Measurements from ENCODE around the gene SETBP1.

Gene SETBP1

DNA sequence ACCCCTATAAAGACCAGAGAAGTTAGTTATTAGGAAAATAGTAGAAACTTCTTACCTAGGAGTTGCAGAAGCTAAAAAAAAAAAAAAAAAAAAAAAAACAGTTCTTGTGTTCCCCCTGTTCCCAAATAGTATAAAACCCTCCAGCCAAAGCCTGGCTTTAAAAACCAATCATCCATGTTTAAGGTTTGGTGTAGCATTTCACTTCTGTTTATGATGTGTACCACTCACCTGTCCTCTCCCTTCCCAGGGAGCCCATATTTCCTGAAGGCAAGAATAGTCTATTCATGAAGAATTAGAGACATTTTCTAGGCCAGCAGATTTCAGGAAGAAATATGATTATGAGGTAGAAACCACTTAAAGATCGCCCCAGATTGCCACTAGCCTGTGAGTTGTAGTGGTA lies 273.6 kb downstream of the SETBP1 start:
- TF ChIP-seq, protein P1, sequence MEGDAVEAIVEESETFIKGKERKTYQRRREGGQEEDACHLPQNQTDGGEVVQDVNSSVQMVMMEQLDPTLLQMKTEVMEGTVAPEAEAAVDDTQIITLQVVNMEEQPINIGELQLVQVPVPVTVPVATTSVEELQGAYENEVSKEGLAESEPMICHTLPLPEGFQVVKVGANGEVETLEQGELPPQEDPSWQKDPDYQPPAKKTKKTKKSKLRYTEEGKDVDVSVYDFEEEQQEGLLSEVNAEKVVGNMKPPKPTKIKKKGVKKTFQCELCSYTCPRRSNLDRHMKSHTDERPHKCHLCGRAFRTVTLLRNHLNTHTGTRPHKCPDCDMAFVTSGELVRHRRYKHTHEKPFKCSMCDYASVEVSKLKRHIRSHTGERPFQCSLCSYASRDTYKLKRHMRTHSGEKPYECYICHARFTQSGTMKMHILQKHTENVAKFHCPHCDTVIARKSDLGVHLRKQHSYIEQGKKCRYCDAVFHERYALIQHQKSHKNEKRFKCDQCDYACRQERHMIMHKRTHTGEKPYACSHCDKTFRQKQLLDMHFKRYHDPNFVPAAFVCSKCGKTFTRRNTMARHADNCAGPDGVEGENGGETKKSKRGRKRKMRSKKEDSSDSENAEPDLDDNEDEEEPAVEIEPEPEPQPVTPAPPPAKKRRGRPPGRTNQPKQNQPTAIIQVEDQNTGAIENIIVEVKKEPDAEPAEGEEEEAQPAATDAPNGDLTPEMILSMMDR (conservative IDR thresholded peaks at IDR 0.05): no peak
- no peak overlapping the region for H3K27ac ChIP-seq

DNA sequence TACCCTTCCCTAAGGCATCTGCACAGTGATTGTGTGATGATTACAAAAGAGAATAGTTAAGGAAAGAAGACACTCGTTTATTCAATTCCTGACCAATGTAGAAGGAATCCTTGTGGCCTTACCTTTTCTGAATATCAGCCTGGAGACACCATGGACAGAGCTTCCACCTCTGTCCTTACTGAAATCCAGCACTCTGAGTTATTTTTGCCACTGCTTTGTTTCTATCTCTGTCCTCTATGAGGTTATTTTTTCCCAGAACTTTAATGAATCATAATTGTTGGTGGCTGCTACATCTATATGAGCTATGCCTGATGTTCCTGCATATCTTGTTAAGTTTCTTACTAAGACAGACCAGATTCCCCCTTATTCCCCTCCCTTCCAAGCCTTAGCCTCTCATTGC lies 275.1 kb downstream of the SETBP1 start:
- no peak overlapping the region for H3K27ac ChIP-seq
- TF ChIP-seq, protein P1 (conservative IDR thresholded peaks at IDR 0.05): no peak

DNA sequence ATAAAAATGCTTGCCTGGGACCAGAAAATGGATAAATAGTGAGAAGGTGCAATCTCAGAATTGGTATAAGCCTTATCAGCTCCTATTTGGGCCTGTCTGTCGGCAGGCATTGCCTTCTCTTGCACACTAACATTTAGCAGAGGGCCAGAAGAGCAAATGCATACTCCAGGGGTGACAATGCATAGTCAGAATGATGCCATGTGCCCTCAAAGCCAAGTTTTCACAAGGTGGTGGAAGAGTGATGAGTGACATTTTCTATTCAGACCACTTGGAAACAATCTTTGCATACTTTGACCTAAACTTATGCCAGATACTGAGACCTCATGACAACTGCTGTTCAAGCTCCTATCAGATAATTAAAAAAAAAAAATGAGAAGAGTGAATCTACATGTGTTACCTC lies 276.3 kb downstream of the SETBP1 start:
- TF ChIP-seq, protein P1 (conservative IDR thresholded peaks at IDR 0.05): no peak
- H3K27ac ChIP-seq: no peak overlapping the region

DNA sequence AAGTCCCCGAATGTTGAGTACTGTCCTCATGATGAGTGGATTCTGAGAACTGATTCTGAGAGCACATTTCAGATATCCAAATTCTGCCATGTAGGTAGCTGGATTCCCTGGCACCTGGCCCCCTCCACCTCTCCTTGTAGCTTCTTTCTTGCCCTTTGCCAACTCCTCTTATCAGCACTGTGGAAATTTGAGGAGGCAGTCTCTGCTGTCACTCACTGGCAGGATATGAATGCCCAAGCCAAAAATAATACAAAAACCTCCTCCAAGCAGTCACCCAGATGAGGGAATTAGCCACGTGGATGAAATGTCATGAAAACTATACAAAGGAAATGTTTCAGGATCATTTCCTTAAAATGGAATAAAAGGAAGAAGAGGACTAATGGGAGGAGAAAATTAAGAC lies 276.8 kb downstream of the SETBP1 start:
- H3K27ac ChIP-seq: no peak overlapping the region
- TF ChIP-seq, protein P1 (conservative IDR thresholded peaks at IDR 0.05): no peak

DNA sequence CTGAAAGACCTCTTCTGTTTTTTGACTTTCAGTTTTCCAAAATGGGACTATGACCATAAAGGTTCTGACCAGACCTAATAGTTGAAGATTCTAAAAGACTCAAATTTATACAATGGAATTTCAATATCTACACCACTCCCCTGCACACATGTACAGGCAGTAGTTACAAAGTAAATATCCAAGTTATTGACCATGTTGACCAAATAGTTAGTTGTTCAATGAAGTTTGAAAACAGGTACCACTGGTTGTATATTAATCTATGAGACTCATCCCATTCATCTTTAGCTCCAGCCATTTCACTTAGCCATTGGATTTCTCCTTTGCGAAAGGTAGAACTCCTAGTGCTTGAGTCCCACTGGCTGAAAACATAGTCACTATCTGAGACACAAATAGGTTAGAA lies 277.4 kb downstream of the SETBP1 start:
- TF ChIP-seq, protein P1 (conservative IDR thresholded peaks at IDR 0.05): no peak
- H3K27ac ChIP-seq: no peak overlapping the region

DNA sequence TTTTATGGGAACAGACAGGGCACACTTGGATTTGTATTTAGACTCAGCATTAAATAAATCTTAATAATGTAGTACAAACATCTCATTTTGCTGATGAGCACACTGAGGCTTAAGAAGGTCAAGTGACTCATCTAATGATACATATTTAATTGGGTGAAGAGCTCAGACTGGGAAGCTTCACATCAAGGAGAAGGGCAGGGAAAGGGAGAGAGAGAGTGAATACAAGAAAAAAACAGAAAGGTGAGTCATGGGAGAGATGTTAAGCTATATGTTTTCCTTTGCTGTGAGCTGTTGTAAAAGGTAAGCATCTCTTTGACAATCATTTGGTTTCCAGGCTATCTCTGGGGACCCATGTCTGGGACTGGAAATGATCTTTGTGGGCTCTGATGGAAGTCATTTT lies 277.8 kb downstream of the SETBP1 start:
- TF ChIP-seq, protein P1 (conservative IDR thresholded peaks at IDR 0.05): no peak
- H3K27ac ChIP-seq: no peak overlapping the region

DNA sequence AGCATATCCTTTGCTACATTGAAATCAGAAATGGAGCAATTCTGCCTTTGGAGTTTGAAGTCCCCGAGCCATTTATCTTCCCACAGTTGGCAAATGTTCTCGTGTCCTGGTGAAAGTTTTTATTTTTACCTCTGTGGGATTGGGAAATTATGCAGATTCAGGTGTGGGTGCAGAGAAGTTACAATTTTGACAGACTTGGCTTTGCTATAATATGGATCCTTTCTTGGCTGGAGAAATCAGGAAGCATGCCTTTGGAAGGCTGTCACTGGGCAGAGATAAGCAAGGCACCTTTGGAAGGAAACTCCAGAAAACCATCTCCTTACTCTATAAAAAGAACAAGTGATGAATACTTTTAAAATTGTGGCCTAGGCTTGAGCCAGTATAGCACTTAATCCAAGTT lies 278.3 kb downstream of the SETBP1 start:
- TF ChIP-seq, protein P1 (conservative IDR thresholded peaks at IDR 0.05): no peak
- no peak overlapping the region for H3K27ac ChIP-seq

DNA sequence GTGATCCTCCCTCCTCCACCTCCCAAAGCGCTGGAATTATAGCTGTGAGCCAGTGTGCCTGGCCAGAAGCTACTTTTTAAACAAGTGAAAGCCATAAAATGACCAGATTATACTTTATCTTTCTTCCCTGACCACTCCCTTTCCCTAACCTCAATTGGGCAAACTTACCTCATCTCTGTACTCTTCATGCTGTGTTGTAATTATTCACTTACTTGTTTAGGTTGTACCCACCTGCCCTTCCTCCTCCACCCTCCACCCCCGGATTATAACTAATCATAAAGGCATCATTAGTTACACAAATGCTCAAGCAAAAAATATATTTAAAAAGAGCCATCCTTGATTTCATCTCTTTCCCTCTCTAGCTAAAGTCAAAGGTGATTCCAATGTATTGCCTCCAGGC lies 279.9 kb downstream of the SETBP1 start:
- H3K27ac ChIP-seq: no peak overlapping the region
- TF ChIP-seq, protein P1 (conservative IDR thresholded peaks at IDR 0.05): no peak
